Natural killer cell treated with Interleukin-12 subunit alpha and Interleukin-12 subunit beta and Interleukin-15 and Interleukin-18, amount 100 ng/mL, for 72 hours (primary cell): ENCODE results near the gene RPS6KA5. TPM values are rescaled to one million over a fixed set of nuclear protein-coding genes. Genes with fewer than 3 reads are reported as not detected.

ENCODE experiments used
- ATAC-seq, 2 donors: fragments of 150-1000 bp; cut with Tn5 transposase in 1 of 2; sonication (Bioruptor Pico), chemical (Tn5 transposase) in 1 of 2; 2 replicates each; pipeline ENCODE4 v1.10.0; 2021
- DNase-seq: peaks from one replicate; pipeline ENCODE4 v3.0.0; 2022; ENCODE audit warnings: low spot score
- H3K27ac Mint-ChIP-seq, 2 donors: 1 replicate in 1 of 2; 2 replicates in 1 of 2; pipeline ENCODE4 v1.8.0; 2022; ENCODE audit warnings: mixed read lengths in 2 of 2, mild to moderate bottlenecking in 1 of 2, moderate library complexity in 1 of 2
- H3K27me3 Mint-ChIP-seq, 2 donors: 1 replicate in 1 of 2; 2 replicates in 1 of 2; pipeline ENCODE4 v1.8.0; 2022; ENCODE audit warnings: mixed read lengths in 2 of 2
- H3K36me3 Mint-ChIP-seq: one replicate; pipeline ENCODE4 v1.8.0; 2022; ENCODE audit warnings: mixed read lengths
- H3K4me1 Mint-ChIP-seq, 2 donors: 1 replicate in 1 of 2; 2 replicates in 1 of 2; pipeline ENCODE4 v1.8.0; 2022; ENCODE audit warnings: low read depth in 2 of 2, mixed read lengths in 2 of 2, mild to moderate bottlenecking in 1 of 2
- H3K4me3 Mint-ChIP-seq: one replicate; pipeline ENCODE4 v1.8.0; 2022; ENCODE audit warnings: mixed read lengths
- H3K9me3 Mint-ChIP-seq: 2 replicates; pipeline ENCODE4 v1.8.0; 2022; ENCODE audit warnings: mixed read lengths
- total RNA-seq, 2 donors: library from RNA; stranded (reverse); gene quantifications; one replicate each; pipeline ENCODE4 v1.2.3, GENCODE V29; 2022

The RPS6KA5 gene
- total RNA-seq, 2 donors from 2014 or later = 20.5 to 47.5 TPM

DNA sequence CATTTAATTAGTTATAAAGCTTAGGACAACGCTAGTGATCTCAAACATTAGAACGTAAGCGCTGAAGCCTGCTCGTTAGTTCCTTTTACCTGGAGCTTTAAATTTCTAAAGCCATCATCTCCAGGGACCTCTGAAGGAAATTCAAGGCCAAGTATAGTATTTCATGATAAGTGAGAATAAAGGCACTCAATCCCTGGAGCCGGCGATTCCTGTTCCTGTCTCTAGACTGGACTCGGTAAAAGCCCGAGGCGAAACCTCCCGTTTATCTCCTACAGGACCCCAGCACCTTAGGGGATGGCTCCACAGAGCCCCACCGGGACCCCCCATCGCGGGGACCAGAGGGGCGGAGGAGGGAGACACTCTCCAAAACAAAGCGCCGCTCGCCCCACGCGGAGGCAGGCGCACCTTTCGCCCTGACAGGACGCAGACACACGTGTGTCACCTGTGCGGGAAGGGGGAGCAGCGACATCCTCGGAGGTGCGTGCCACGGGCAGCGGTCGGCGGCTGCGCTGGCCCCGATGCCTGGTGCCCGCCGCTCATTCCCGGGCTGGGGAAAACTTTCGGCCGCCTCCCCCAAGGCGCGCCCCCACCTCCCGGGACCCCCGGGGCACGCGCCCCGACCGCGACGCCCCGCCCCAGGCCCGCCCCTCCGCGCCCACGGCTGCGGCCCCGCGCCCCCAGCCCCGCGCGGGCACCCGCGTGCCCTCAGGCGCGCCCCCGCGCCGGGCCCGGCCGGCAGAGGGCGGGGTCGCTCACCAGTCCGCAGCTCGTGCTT is 678 bp downstream of the RPS6KA5 start:
- Mint-ChIP-seq H3K4me1 (peaks cover 36 to 43% of the 10 kb centered on the region in 2 donors), H3K27ac (peak overlapping the region in 1 of 2 donors; percentile 32)
- ATAC-seq = peak; percentile 49 to 59

DNA sequence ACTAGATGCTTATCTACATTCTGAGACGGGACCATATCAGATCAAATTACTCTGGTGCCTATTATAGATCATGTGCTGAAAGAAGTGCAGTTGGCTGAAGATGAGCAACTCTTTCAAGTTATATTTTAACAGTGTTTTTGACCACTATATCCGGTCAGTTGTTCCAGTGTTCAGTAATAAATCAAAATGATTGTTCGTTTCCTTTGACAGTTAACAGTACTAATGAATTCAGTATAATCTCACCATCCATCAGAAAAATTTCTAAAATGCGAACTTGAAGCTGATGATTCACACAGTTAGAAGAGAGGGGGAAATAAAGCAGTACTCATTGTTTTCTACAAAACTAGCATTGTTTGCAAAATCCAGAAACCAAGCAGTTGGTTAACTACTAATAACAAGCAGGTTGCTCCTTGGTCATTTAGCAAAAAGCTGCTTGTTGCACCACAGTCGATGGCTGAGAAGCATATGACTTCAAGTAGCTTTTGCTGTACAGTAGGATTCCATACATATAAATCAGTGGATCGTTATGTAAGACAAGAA is 2.3 kb downstream of the RPS6KA5 start:
- Mint-ChIP-seq H3K9me3 (no peaks in the 10 kb centered on the region), H3K27ac (peak overlapping the region; percentile 62 to 77), H3K4me1 (peaks cover 22 to 33% of the 10 kb centered on the region in 2 donors), H3K27me3 (no peaks in the 10 kb centered on the region), H3K36me3 (no peaks in the 10 kb centered on the region), H3K4me3 (peak overlapping the region; percentile 69)
- DNase-seq = no peak
- ATAC-seq = no peak

More for the DNA sequence above, 678 bp downstream of the RPS6KA5 start:
- Mint-ChIP-seq H3K9me3 (peaks cover 7% of the 10 kb centered on the region), H3K4me3 (peak overlapping the region; percentile 69), H3K36me3 (peaks cover 5% of the 10 kb centered on the region), H3K27me3 (no peaks in the 10 kb centered on the region)
- peak; percentile 68 for DNase-seq

DNA sequence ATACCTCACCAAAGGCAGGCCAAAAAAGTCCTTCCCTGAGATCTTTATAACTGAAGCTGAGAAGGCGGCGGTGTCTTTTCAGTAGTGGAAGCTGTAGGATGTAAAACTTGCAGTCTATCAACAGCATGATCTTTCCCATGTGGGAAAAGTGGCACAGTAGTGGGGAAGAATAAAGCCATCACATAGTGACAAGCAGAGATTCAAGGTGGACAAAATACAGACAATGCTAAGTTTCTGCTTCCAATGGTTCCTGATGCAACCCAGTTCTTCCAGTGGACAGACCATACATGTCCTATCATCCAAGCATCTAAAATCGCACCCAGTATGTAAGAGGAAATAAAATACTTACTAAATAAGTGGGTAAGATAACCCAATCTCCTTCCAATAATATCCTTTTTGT is 4.1 kb downstream of the RPS6KA5 start:
- H3K4me1 Mint-ChIP-seq = peaks cover 18 to 27% of the 10 kb centered on the region in 2 donors
- peak overlapping the region in 1 of 2 donors; percentile 16 for H3K27ac Mint-ChIP-seq
- no peaks in the 10 kb centered on the region for H3K27me3 Mint-ChIP-seq
- no peaks in the 10 kb centered on the region for H3K36me3 Mint-ChIP-seq
- DNase-seq = no peak
- ATAC-seq = no peak
- no peaks in the 10 kb centered on the region for H3K9me3 Mint-ChIP-seq
- H3K4me3 Mint-ChIP-seq = no peak overlapping the region

DNA sequence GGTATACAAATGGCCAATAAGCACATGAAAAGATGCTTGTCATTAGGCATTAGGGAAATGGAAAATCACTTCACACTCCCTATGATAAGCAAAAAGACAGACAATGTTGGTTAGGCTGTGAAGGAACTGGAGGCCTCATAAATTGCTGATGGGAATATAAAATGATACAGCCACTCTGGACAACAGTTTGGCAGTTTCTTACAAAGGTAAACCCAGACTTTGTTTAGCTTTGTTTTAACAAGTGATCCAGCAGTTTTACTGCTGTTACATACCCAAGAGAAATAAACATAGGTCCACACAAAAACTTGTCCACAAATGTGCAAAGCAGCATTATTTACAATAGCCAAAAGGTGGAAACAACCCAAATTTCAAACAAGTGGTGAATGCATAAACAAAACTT is 5.4 kb downstream of the RPS6KA5 start:
- Mint-ChIP-seq H3K9me3 (no peaks in the 10 kb centered on the region), H3K4me3 (no peak overlapping the region), H3K27ac (no peak overlapping the region), H3K4me1 (peaks cover 18 to 27% of the 10 kb centered on the region in 2 donors), H3K27me3 (no peaks in the 10 kb centered on the region), H3K36me3 (no peaks in the 10 kb centered on the region)
- ATAC-seq (no peak), DNase-seq (no peak)

DNA sequence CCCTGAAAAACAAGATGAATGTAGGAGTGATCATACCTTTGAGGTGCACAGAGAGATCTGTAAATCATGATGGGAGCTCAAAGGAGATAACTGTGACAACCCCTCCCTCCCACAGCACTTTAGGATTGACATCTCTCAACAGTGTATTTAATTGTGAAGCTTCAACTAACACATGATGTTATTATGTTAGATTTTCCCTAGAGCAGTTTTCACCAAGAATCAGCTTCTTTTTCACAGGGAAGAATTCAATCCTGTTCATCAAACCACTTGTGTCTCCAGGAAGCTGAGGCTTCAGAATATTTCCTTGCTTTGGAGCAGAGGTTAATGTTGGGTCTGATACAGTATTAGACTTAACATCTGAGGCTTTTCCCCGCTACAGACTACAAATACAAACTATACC is 11.8 kb downstream of the RPS6KA5 start:
- no peak for ATAC-seq
- DNase-seq = no peak
- Mint-ChIP-seq H3K4me1 (peaks cover 25 to 28% of the 10 kb centered on the region in 2 donors), H3K4me3 (no peak overlapping the region), H3K36me3 (peaks cover 8% of the 10 kb centered on the region), H3K27ac (no peak overlapping the region), H3K27me3 (peaks cover 0 to 2% of the 10 kb centered on the region in 2 donors), H3K9me3 (no peaks in the 10 kb centered on the region)

DNA sequence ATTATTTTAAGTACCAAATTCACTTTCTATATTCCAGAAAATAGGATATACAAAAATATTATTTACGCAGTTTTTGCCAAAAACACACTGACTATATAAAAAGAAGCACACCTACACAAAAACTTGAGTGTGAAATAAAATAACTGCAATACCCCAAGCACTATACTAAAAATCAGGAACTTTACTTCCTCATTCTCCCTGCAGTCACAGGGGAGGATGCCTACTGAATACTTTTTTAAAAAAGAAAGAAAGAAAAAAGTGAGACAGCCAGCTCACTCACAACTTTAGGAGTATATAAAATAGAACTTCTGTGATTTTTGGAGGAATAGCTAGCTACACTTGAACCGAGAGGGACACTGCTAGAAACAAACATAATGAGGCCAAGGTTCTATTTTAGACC is 12.2 kb downstream of the RPS6KA5 start:
- peaks cover 27 to 28% of the 10 kb centered on the region in 2 donors for H3K4me1 Mint-ChIP-seq

DNA sequence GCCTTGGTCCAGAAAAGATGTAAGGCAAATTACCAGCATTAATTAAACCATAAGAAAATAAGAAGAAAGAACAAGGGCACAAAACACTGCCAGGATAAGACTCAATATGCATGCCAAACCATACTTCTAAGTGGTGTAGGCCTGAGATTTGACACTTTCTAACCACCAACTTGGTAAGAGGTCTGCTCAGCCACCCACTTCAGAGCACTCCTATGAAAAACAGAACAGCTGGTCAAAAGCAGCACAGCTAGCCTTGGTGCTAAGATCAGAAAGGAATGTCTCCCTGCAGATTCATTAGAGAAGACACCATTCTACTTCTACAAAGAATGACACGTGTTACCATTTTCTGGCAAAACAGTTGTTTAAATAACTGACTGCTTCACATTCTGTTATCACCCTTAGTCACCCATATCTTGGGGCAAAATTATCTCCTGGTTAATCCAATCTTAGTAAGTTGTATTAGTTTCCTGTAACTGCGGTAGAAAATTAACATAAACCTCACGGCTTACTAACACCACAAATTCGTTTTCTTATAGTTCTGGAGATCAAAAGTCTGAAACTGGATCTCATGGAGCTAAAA is 13.2 kb downstream of the RPS6KA5 start:
- H3K36me3 Mint-ChIP-seq = peaks cover 12% of the 10 kb centered on the region
- peak overlapping the region; percentile 22 to 40 for H3K27ac Mint-ChIP-seq
- H3K9me3 Mint-ChIP-seq = no peaks in the 10 kb centered on the region
- DNase-seq = no peak
- peaks cover 36% of the 10 kb centered on the region in 2 donors for H3K4me1 Mint-ChIP-seq
- ATAC-seq = peak; percentile 81 to 90
- peak overlapping the region; percentile 54 for H3K4me3 Mint-ChIP-seq
- H3K27me3 Mint-ChIP-seq = peaks cover 0 to 2% of the 10 kb centered on the region in 2 donors

More for the DNA sequence above, 12.2 kb downstream of the RPS6KA5 start:
- Mint-ChIP-seq H3K27ac (peak overlapping the region in 1 of 2 donors; percentile 22), H3K36me3 (peaks cover 8% of the 10 kb centered on the region), H3K27me3 (peaks cover 0 to 2% of the 10 kb centered on the region in 2 donors), H3K4me3 (no peak overlapping the region), H3K9me3 (no peaks in the 10 kb centered on the region)
- ATAC-seq = no peak
- no peak for DNase-seq

DNA sequence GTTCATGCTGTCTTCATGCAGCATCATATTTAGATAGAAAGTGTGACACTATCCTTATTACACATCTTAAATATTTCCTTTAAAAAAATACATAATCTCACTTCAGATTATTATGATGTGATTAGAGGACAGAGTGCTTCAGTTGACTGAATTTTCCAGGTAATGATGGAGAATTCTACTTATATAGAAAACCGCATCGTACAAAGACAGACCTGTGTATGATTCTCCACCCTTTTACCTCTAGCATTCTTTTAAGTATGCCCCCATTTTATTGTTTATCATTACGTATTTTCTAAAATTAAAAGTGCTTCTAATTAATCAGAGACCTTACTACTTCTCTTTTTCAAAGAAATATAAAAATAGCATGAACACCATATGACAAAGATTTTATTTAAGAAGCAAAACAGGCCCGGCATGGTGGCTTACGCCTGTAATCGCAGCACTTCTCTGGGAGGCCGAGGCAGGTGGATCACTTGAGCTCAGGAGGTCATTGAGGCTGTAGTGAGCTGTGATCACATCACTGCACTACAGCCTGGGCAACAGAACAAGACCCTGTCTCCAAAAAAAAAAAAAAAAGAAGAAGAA is 13.9 kb downstream of the RPS6KA5 start:
- DNase-seq = no peak
- H3K9me3 Mint-ChIP-seq = no peaks in the 10 kb centered on the region
- H3K4me3 Mint-ChIP-seq = peak overlapping the region; percentile 54
- no peak for ATAC-seq
- H3K27ac Mint-ChIP-seq = peak overlapping the region in 1 of 2 donors; percentile 42
- H3K27me3 Mint-ChIP-seq = peaks cover 0 to 2% of the 10 kb centered on the region in 2 donors
- H3K4me1 Mint-ChIP-seq = peaks cover 36% of the 10 kb centered on the region in 2 donors
- H3K36me3 Mint-ChIP-seq = peaks cover 12% of the 10 kb centered on the region

DNA sequence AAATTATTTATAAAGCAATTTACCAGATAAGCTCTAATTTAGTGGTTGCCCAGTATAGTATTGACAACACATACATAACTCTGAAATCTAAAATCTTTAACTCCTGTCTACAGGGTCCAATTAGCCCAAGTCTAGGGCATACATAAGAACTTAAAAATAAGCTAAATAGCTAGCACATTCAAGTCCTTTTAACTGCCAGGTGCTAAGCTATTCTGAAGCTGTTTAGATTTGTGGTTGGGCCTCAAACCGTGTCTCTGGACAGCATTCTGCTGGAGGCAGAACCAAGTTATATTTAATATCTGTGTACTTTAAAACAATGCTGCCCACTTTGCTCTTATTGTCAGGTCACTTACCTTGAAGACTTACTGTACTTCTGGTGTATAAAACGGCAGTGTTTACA is 19.0 kb downstream of the RPS6KA5 start:
- Mint-ChIP-seq H3K27ac (no peak overlapping the region), H3K36me3 (peaks cover 17% of the 10 kb centered on the region)

DNA sequence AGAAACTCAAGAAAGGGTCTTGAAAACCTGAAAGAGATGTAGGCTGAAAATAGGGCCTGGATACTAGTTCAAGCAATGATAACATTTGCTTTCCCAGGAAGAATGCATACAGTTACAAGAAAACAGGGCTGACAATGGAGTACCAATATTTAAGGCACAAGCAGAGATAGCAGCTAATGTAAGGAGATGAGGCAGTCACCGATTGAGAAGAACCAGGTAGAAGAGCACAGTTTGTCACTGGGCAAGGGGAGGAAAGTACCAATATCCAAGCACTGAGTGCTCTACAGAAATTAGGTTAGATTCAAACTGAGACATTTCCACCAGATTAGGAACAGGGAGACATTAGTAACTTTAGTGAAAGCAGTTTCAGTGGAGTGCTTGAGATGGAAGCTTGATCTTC is 19.9 kb downstream of the RPS6KA5 start:
- H3K27ac Mint-ChIP-seq = peak overlapping the region in 1 of 2 donors; percentile 2
- ATAC-seq (no peak), DNase-seq (no peak)
- no peaks in the 10 kb centered on the region for H3K27me3 Mint-ChIP-seq
- H3K4me1 Mint-ChIP-seq = peaks cover 45 to 49% of the 10 kb centered on the region in 2 donors
- H3K36me3 Mint-ChIP-seq = peaks cover 10% of the 10 kb centered on the region
- no peaks in the 10 kb centered on the region for H3K9me3 Mint-ChIP-seq
- H3K4me3 Mint-ChIP-seq = no peak overlapping the region

More for the DNA sequence above, 19.0 kb downstream of the RPS6KA5 start:
- Mint-ChIP-seq H3K9me3 (no peaks in the 10 kb centered on the region), H3K4me1 (peaks cover 42 to 48% of the 10 kb centered on the region in 2 donors), H3K27me3 (no peaks in the 10 kb centered on the region), H3K4me3 (no peak overlapping the region)
- DNase-seq (no peak), ATAC-seq (no peak)

DNA sequence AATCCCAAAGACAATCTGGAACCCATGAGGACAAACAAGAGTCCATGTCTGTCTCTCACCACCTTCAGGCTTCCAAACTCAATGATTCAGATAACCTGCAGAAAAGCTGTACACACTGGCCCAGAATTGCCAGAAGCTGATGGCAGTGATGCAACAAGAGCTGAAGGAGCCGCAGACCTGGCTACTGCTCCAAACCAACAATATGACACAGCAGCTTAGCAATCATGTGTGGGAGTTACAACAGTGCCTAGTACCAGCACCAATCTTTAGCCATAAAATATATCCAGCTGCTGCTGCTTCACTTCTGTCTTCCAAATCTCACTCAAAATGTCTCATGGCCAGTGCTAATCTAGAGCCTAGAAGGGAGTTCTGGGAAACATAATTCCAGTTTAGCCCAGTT is 22.0 kb downstream of the RPS6KA5 start:
- no peak overlapping the region for H3K27ac Mint-ChIP-seq
- H3K4me3 Mint-ChIP-seq = no peak overlapping the region
- DNase-seq (no peak), ATAC-seq (peak in 1 of 2 donors; percentile 54)
- no peaks in the 10 kb centered on the region for H3K9me3 Mint-ChIP-seq
- peaks cover 8% of the 10 kb centered on the region for H3K36me3 Mint-ChIP-seq
- peaks cover 50 to 57% of the 10 kb centered on the region in 2 donors for H3K4me1 Mint-ChIP-seq
- H3K27me3 Mint-ChIP-seq = no peaks in the 10 kb centered on the region

DNA sequence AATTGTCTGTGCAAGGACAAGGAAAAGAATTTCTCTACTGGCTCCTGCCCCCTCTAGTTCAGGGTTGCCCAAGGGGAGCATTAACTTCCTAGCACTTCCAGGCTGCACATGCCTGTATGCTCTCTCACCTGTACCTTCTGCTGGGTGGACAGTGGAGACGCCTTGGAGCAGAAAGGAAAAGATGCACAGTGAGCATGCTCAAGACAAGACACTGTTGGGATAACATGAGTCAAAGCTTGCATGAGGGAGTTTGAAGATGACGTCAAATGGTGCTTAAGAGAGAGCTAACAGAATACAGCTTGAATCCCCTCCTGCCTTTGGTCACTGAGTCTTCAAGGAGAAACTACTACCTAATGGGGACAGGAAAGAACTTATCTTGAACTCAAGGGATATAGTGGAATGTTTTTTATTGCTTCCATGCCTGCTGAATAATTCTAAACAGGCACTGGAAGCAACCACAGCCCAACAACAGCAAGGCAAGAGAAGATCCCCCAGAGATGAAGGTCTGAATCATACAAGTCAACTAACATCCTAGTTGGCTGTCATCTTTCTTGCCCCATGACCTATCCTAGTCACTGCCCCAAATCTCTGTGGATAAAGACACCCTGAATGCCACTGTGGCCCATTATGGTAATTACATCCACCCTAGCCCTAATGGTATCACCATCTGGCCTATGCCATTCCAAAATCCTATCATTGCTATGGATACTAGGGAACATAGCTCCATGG is 23.5 kb downstream of the RPS6KA5 start:
- peak in 1 of 2 donors; percentile 42 for ATAC-seq
- H3K36me3 Mint-ChIP-seq = peaks cover 4% of the 10 kb centered on the region
- no peaks in the 10 kb centered on the region for H3K9me3 Mint-ChIP-seq
- H3K4me3 Mint-ChIP-seq = no peak overlapping the region
- peak overlapping the region; percentile 40 to 68 for H3K27ac Mint-ChIP-seq
- H3K4me1 Mint-ChIP-seq = peaks cover 49 to 56% of the 10 kb centered on the region in 2 donors
- H3K27me3 Mint-ChIP-seq = no peaks in the 10 kb centered on the region
- DNase-seq = no peak

DNA sequence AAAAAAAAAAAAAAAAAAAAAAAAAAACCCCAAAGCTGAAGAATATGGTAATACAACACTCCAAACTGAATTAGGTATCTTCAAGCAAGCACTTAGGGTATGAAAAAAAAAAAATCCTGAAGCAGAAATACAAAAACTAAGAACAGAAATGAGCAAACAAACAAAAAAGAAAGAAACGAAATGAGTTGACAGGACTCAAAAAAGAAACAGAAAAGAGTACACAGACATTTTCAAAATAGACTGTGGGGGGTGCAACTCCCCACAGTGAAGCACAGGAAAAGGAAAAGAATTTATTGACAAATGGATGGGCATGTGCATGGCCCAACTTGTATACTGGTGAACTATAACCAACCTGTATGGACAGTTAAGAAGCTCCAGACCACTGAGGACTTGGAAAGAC is 24.6 kb downstream of the RPS6KA5 start:
- Mint-ChIP-seq H3K27ac (peak overlapping the region; percentile 40 to 68), H3K4me3 (peak overlapping the region; percentile 29), H3K9me3 (no peaks in the 10 kb centered on the region), H3K36me3 (peaks cover 4% of the 10 kb centered on the region), H3K27me3 (no peaks in the 10 kb centered on the region), H3K4me1 (peaks cover 53 to 56% of the 10 kb centered on the region in 2 donors)
- ATAC-seq (peak; percentile 69 to 80), DNase-seq (no peak)
